ENCODE data around the gene STK38L. TPM values are rescaled to one million over a fixed set of nuclear protein-coding genes. Genes with fewer than 3 reads are reported as not detected.

The STK38L gene
- total and polyA plus RNA-seq, 2 of the 4 experiments (the other 2 are of a cell fraction) = 5.1 to 7.2 TPM

- Histone ChIP-seq H3K9ac (ENCODE audit: low read depth, low read length) (no peak overlapping the region), H3K4me2 (ENCODE audit: low read depth, low read length) (no peak overlapping the region), H2BK120ac (ENCODE audit: low read depth, low read length) (no peak overlapping the region), H3K79me1 (ENCODE audit: low read depth in 1 of 2, low read length in 2 of 2) (peaks cover 12 to 40% of the 10 kb centered on the region in 2 experiments), H3K9me3 (ENCODE audit: control insufficient read depth, insufficient read depth, low read length) (no peaks in the 10 kb centered on the region), H4K8ac (ENCODE audit: low read depth in 2 of 2, low read length in 2 of 2) (no peak overlapping the region), H3K18ac (ENCODE audit: low read depth, low read length) (no peak overlapping the region), H4K20me1 (ENCODE audit: insufficient read depth, low read length) (no peaks in the 10 kb centered on the region; the same call in 1 of the 2 replicates), H2BK5ac (ENCODE audit: low read depth, low read length, poor library complexity, severe bottlenecking) (no peak overlapping the region), H3K23ac (ENCODE audit: low read depth, low read length) (no peak overlapping the region), H2AK9ac (replicated peaks; ENCODE audit: low read depth, low read length, poor library complexity) (no peak overlapping the region), H3K36me3 (ENCODE audit: control insufficient read depth, insufficient read depth, low read length) (no peaks in the 10 kb centered on the region), H2BK20ac (ENCODE audit: low read depth, low read length) (no peak overlapping the region), H3K9me1 (ENCODE audit: insufficient read depth, low read length) (peaks cover 6% of the 10 kb centered on the region; the same call in 1 of the 2 replicates), H3K4me3 (ENCODE audit: insufficient read depth, low read depth, low read length) (no peak overlapping the region), H3K27me3 (ENCODE audit: control insufficient read depth, insufficient read depth, low read length) (no peaks in the 10 kb centered on the region), H3K56ac (ENCODE audit: extremely low read depth, insufficient read depth, low read length) (no peak overlapping the region), H2AK5ac (ENCODE audit: low read depth, low read length) (no peak overlapping the region), H3K14ac (replicated peaks; ENCODE audit: low read depth, low read length) (no peak overlapping the region), H2BK15ac (ENCODE audit: low read depth, low read length) (no peak overlapping the region), H4K91ac (ENCODE audit: insufficient read depth, low read depth, low read length) (no peak overlapping the region), H4K5ac (ENCODE audit: low read depth, low read length) (no peak overlapping the region), H3K27ac (ENCODE audit: insufficient read depth, low read length) (no peak overlapping the region), H3K4ac (ENCODE audit: low read depth, low read length) (no peak overlapping the region), H2AFZ (replicated peaks; ENCODE audit: low read length, poor library complexity) (no peak overlapping the region), H3K4me1 (ENCODE audit: control insufficient read depth, insufficient read depth, low read length) (peaks cover 6% of the 10 kb centered on the region)
- DNase-seq (no peak), ATAC-seq (ENCODE audit: low read depth) (no peak)
- dilution Hi-C loops (cut with HindIII; ENCODE audit: low sequenced_read_pairs, unreplicated experiment) = no loop called here
- ChIA-PET CTCF (no interaction called here), POLR2A (ENCODE audit: unreplicated experiment) (no interaction called here)
- intact Hi-C loops (cut with micrococcal nuclease) = no loop called here
- WGBS, 2 experiments (ENCODE audit: extremely low coverage in 2 of 2, insufficient read length in 1 of 2) = no CpG with 5 or more reads among the region's 2 CpGs
- no peak for TF ChIP-seq CTCF (conservative IDR thresholded peaks at IDR 0.05; ENCODE audit: low read depth, low read length)
- no peak for TF ChIP-seq USF2 (IDR thresholded peaks at IDR 0.05; ENCODE audit: low read depth, low read length)
- no peak for TF ChIP-seq MAZ (IDR thresholded peaks at IDR 0.05; ENCODE audit: borderline replicate concordance, low read depth, low read length)
- TF ChIP-seq CEBPB (IDR thresholded peaks at IDR 0.05; ENCODE audit: low read depth, low read length) = no peak
- no peak for TF ChIP-seq RFX5 (IDR thresholded peaks at IDR 0.05; ENCODE audit: low read depth, low read length)
- no peak for TF ChIP-seq NFE2L2 (IDR thresholded peaks at IDR 0.05; ENCODE audit: low read depth, low read length)
- TF ChIP-seq SMC3 (IDR thresholded peaks at IDR 0.05; ENCODE audit: low read depth, low read length) = no peak
- no peak for TF ChIP-seq FOS (IDR thresholded peaks at IDR 0.05; ENCODE audit: low read depth, low read length)
- TF ChIP-seq MAFK (IDR thresholded peaks at IDR 0.05; ENCODE audit: low read depth, low read length) = no peak
- TF ChIP-seq MXI1 (IDR thresholded peaks at IDR 0.05; ENCODE audit: borderline replicate concordance, low read depth, low read length) = no peak
- in situ Hi-C loops (cut with MboI; ENCODE audit: low sequenced_read_pairs) = no loop called here
- no TSS peak for BruUV-seq (replicated peaks)
These were observed 28.4 kb downstream of the STK38L start for GRCh38 chr12:27272373-27273028.

Measured in IMR-90 (cell line).